Activated CD8-positive, alpha-beta T cell treated with anti-CD3 and anti-CD28 coated beads for 36 hours (primary cell): ENCODE data around the gene RHEBL1. TPM values are rescaled to one million over a fixed set of nuclear protein-coding genes. Genes with fewer than 3 reads are reported as not detected.

ENCODE experiments used
- ATAC-seq: fragments of 200-7000 bp; cut with Tn5 transposase; one replicate; pipeline ENCODE4 v1.10.0; 2021; ENCODE audit warnings: mild to moderate bottlenecking, moderate library complexity
- CTCF ChIA-PET: fragments of 350-600 bp; sonication (Branson Sonifier 250); formaldehyde crosslinking; loops from one replicate; lab custom pipeline; 2021; ENCODE audit warnings: antibody characterized with exemption; lab: Charles Lee
- POLR2A ChIA-PET: fragments of 350-600 bp; sonication (Branson Sonifier 250); formaldehyde crosslinking; loops from one replicate; lab custom pipeline; 2021; ENCODE audit warnings: antibody characterized with exemption; lab: Charles Lee
- DNase-seq: peaks from one replicate; pipeline ENCODE4 v3.0.0-alpha.2; 2020
- H3K27ac Mint-ChIP-seq: one replicate; pipeline ENCODE4 v1.8.0; 2021; ENCODE audit warnings: mild to moderate bottlenecking, mixed read lengths
- H3K27me3 Mint-ChIP-seq: one replicate; pipeline ENCODE4 v1.8.0; 2021; ENCODE audit warnings: mixed read lengths
- H3K36me3 Mint-ChIP-seq: one replicate; pipeline ENCODE4 v1.8.0; 2021; ENCODE audit warnings: low read depth, mixed read lengths
- H3K4me1 Mint-ChIP-seq: one replicate; pipeline ENCODE4 v1.8.0; 2021; ENCODE audit warnings: low read depth, mixed read lengths
- H3K4me3 Mint-ChIP-seq: one replicate; pipeline ENCODE4 v1.8.0; 2021; ENCODE audit warnings: mild to moderate bottlenecking, moderate library complexity, mixed read lengths
- H3K9me3 Mint-ChIP-seq: one replicate; pipeline ENCODE4 v1.8.0; 2021; ENCODE audit warnings: mixed read lengths
- CTCF ChIP-seq: fragments of 200-600 bp; IDR thresholded peaks from one replicate; pipeline ENCODE4 v1.8.0; 2022; ENCODE audit warnings: antibody characterized with exemption, mild to moderate bottlenecking
- intact Hi-C: fragments of 100-400 bp; cut with micrococcal nuclease; formaldehyde crosslinking; loops from one replicate; pipeline ENCODE4 v1.10.0; 2022
- total RNA-seq, 2 experiments: library from RNA; stranded (reverse); gene quantifications; one replicate each; pipeline ENCODE4 v1.2.3, GENCODE V29; 2021

RHEBL1 gene
- total RNA-seq, 2 experiments from 2014 or later, result 18.5 to 19.8 TPM

DNA sequence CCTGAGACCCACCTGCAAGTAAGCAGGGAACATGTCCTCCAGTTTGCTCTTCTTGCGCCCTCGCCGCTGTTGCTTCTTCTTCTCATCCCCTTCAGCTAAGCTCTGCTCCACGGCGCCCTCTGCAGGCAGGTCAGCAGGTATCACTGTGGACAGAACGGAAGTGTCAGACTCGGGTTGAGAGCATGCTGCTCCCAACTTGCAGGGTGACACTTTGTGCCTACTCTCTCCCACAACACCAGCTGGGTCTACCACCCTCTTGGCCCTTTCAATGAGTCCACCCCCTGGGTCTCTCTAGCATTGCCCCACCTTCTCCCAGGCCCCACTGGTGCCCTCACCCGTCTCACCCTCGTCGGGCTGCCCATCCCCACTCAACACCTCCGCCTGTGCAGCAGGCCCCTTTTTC is 25.9 kb downstream of the RHEBL1 start:
- H3K4me3 Mint-ChIP-seq, result no peak overlapping the region
- ChIA-PET CTCF (interaction anchor here (0.6 to 8.1 kb wide), 35 partner anchors 11 to 300 kb away, joined by 3 to 56 read pairs (median 5); partner anchors contain the start of genes ARF3, DDN, PRKAG1 and RHEBL1), POLR2A (interaction anchor here (1.3 to 1.5 kb wide), 5 partner anchors 12 to 46 kb away, joined by 3 to 5 read pairs (median 4); no protein-coding TSS in a partner anchor)
- no peaks in the 10 kb centered on the region for H3K9me3 Mint-ChIP-seq
- peaks cover 68% of the 10 kb centered on the region for H3K36me3 Mint-ChIP-seq
- H3K27me3 Mint-ChIP-seq, result no peaks in the 10 kb centered on the region
- DNase-seq, result peak; percentile 84
- ATAC-seq, result peak; percentile 94
- TF ChIP-seq CTCF, result peak; percentile 86
- no peak overlapping the region for H3K27ac Mint-ChIP-seq
- intact Hi-C loops, result no loop called here
- H3K4me1 Mint-ChIP-seq, result no peaks in the 10 kb centered on the region

DNA sequence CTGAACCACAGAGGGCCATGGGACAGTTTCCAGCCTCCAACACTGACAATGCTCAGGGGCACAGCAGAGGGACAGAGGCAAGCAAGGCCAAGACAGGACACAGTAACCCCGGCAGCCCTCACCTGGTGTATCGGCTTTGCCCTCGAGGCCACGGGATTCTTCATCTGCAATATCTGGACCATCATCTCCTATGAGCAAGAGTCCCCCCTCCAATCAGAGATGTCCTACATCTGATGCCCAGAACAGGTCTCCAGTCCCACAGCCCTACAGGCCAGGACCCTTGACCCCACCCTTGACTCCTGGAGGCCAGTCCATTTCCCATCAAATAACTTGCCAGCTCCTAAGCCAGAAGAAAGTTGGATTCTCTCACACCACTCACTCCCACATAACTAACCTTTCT is 26.5 kb downstream of the RHEBL1 start:
- no peak for ATAC-seq
- CTCF ChIA-PET, result interaction anchor here (0.6 to 8.1 kb wide), 34 partner anchors 10 to 300 kb away, joined by 3 to 56 read pairs (median 6); partner anchors contain the start of genes ARF3, DDN, PRKAG1 and RHEBL1
- Mint-ChIP-seq H3K36me3 (peaks cover 63% of the 10 kb centered on the region), H3K27ac (no peak overlapping the region), H3K4me1 (no peaks in the 10 kb centered on the region), H3K27me3 (no peaks in the 10 kb centered on the region), H3K4me3 (no peak overlapping the region), H3K9me3 (no peaks in the 10 kb centered on the region)
- intact Hi-C loops, result no loop called here
- no peak for DNase-seq
- TF ChIP-seq CTCF, result no peak
- POLR2A ChIA-PET, result interaction anchor here (1.1 to 1.5 kb wide), 5 partner anchors 9 to 21 kb away, joined by 3 to 5 read pairs (median 4); no protein-coding TSS in a partner anchor

GRCh38 chr12:49041881-49042484 is 27.8 kb downstream of the RHEBL1 start:
- intact Hi-C loops, result no loop called here
- ATAC-seq (no peak), DNase-seq (no peak)
- Mint-ChIP-seq H3K27ac (no peak overlapping the region), H3K9me3 (no peaks in the 10 kb centered on the region), H3K4me3 (no peak overlapping the region), H3K36me3 (peaks cover 55% of the 10 kb centered on the region), H3K4me1 (no peaks in the 10 kb centered on the region), H3K27me3 (no peaks in the 10 kb centered on the region)
- no peak for TF ChIP-seq CTCF
- CTCF ChIA-PET, result interaction anchor here (1.0 to 8.1 kb wide), 7 partner anchors 23 to 189 kb away, joined by 3 to 56 read pairs (median 17); partner anchors contain the start of gene DDN
- POLR2A ChIA-PET, result no interaction called here

DNA sequence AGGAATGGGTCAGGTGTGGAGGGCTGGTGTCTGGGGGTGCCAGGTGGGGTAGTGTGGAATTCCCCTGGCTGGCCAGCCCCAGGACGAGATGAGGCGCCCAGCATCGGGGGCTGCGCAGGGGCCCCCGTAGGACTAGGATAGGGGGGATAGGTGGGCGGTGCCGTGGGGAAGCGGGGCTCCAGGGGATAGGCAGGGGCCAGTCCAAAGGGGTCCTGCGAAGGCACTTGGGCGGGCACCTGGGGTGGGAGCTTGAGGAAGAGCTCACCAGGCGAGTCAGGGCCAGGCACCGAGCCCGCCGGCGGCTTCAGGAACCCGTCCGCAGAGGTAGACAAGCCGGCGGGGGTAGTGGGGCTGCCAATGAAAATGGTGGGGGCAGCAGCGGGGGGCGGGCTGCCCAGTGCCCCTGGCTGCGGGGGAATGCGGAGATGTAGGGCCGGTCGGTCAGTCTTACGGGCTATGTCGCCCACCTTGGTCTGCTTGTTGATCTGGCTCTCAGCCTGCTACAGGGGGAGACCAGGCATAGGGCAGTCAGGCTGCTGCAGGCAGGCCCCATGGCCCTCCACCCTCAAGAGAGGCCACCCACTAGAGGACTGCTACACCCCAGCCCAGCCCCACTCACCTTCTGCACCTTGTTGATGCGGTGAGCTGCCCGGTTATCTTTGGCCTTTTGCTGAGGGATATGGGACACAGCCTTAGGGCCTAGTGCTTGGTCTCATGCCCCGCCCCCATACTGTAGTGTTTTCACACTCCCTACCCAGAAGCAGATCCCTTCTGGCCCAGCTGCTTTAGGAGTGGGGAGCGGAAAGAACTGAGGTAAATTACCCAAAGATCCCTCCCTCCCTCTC is 28.5 kb downstream of the RHEBL1 start:
- Mint-ChIP-seq H3K4me3 (no peak overlapping the region), H3K36me3 (peaks cover 53% of the 10 kb centered on the region), H3K9me3 (no peaks in the 10 kb centered on the region), H3K27me3 (no peaks in the 10 kb centered on the region), H3K27ac (no peak overlapping the region), H3K4me1 (no peaks in the 10 kb centered on the region)
- POLR2A ChIA-PET, result interaction anchor here (0.7 kb wide), 1 partner anchor 11 kb away, joined by 3 read pairs; no protein-coding TSS in a partner anchor
- no peak for TF ChIP-seq CTCF
- ATAC-seq (no peak), DNase-seq (no peak)
- CTCF ChIA-PET, result interaction anchor here (1.4 to 8.1 kb wide), 2 partner anchors 23 to 188 kb away, joined by 3 to 56 read pairs; no protein-coding TSS in a partner anchor
- intact Hi-C loops, result no loop called here
